H9 (cell line): ENCODE measurements around the gene NUBPL. TPM values are rescaled to one million over a fixed set of nuclear protein-coding genes. Genes with fewer than 3 reads are reported as not detected.

Source experiments
- DNase-seq: peaks from one replicate; pipeline ENCODE4 v3.0.0-alpha.2; 2017
- H2AFZ ChIP-seq: one replicate; pipeline ENCODE4 v1.6.1; 2013; ENCODE audit warnings: mild to moderate bottlenecking, low read length, control low read depth, moderate library complexity
- H2AK5ac ChIP-seq: 2 replicates; pipeline ENCODE4 v1.6.1; 2013; ENCODE audit warnings: low read length, control low read depth, mixed read lengths; ENCODE audit not compliant: insufficient read length
- H2BK120ac ChIP-seq: one replicate; pipeline ENCODE4 v1.6.1; 2013; ENCODE audit warnings: low read depth, mild to moderate bottlenecking, low read length, control low read depth, inconsistent platforms; ENCODE audit not compliant: poor library complexity, severe bottlenecking
- H2BK12ac ChIP-seq: 2 replicates; pipeline ENCODE4 v1.6.1; 2013; ENCODE audit warnings: low read length, control low read depth, mixed read lengths, low read depth; ENCODE audit not compliant: insufficient read length
- H2BK15ac ChIP-seq: 2 replicates; pipeline ENCODE4 v1.6.1; 2013; ENCODE audit warnings: low read depth, low read length, control low read depth
- H2BK20ac ChIP-seq: one replicate; pipeline ENCODE4 v1.6.1; 2013; ENCODE audit warnings: low read depth, mild to moderate bottlenecking, low read length, control low read depth, inconsistent platforms; ENCODE audit not compliant: poor library complexity, severe bottlenecking
- H2BK5ac ChIP-seq: 2 replicates; pipeline ENCODE4 v1.6.1; 2013; ENCODE audit warnings: low read length, control low read depth, mixed read lengths; ENCODE audit not compliant: insufficient read length
- H3K14ac ChIP-seq: 2 replicates; pipeline ENCODE4 v1.6.1; 2013; ENCODE audit warnings: low read length, control low read depth; ENCODE audit not compliant: insufficient read depth
- H3K18ac ChIP-seq: 2 replicates; pipeline ENCODE4 v1.6.1; 2013; ENCODE audit warnings: low read depth, mild to moderate bottlenecking, mixed read lengths, low read length, control low read depth; ENCODE audit not compliant: insufficient read length
- H3K23ac ChIP-seq: 2 replicates; pipeline ENCODE4 v1.6.1; 2013; ENCODE audit warnings: low read length, control low read depth, mixed read lengths, low read depth; ENCODE audit not compliant: insufficient read length
- H3K23me2 ChIP-seq: 2 replicates; pipeline ENCODE4 v1.6.1; 2013; ENCODE audit warnings: low read depth, mild to moderate bottlenecking, mixed read lengths, low read length, control low read depth; ENCODE audit not compliant: insufficient read length, poor library complexity, severe bottlenecking
- H3K27ac ChIP-seq: 2 replicates; pipeline ENCODE4 v1.5.1; 2013; ENCODE audit warnings: low read length, control low read depth, mixed read lengths, low read depth; ENCODE audit not compliant: insufficient read length
- H3K27me3 ChIP-seq: 2 replicates; pipeline ENCODE4 v1.6.1; 2013; ENCODE audit warnings: low read length, control low read depth, inconsistent platforms; ENCODE audit not compliant: insufficient read depth
- H3K4ac ChIP-seq: 2 replicates; pipeline ENCODE4 v1.6.1; 2013; ENCODE audit warnings: low read depth, mild to moderate bottlenecking, control low read depth, inconsistent platforms, low read length, moderate library complexity
- H3K4me1 ChIP-seq: 2 replicates; pipeline ENCODE4 v1.6.1; 2013; ENCODE audit warnings: low read length, control low read depth, inconsistent platforms; ENCODE audit not compliant: insufficient read depth
- H3K4me2 ChIP-seq: 2 replicates; pipeline ENCODE4 v1.6.1; 2013; ENCODE audit warnings: low read length, control low read depth, mixed read lengths; ENCODE audit not compliant: insufficient read length, insufficient read depth
- H3K56ac ChIP-seq: 2 replicates; pipeline ENCODE4 v1.6.1; 2013; ENCODE audit warnings: low read depth, mild to moderate bottlenecking, mixed read lengths, low read length, control low read depth; ENCODE audit not compliant: insufficient read length
- H3K79me1 ChIP-seq: 2 replicates; pipeline ENCODE4 v1.6.1; 2013; ENCODE audit warnings: low read depth, mild to moderate bottlenecking, moderate library complexity, low read length, control low read depth, inconsistent platforms; ENCODE audit not compliant: insufficient read depth, poor library complexity, severe bottlenecking
- H3K79me2 ChIP-seq: 2 replicates; pipeline ENCODE4 v1.6.1; 2013; ENCODE audit warnings: low read length, control low read depth, inconsistent platforms; ENCODE audit not compliant: insufficient read depth
- H3K9ac ChIP-seq: 2 replicates; pipeline ENCODE4 v1.6.1; 2013; ENCODE audit warnings: low read length, control low read depth, mixed read lengths; ENCODE audit not compliant: insufficient read length; ENCODE audit errors: extremely low read depth
- H3K9me3 ChIP-seq: one replicate; pipeline ENCODE4 v1.6.1; 2013; ENCODE audit warnings: low read depth, low read length, inconsistent platforms; ENCODE audit not compliant: control insufficient read depth
- H3T11ph ChIP-seq: one replicate; pipeline ENCODE4 v1.6.1; 2013; ENCODE audit warnings: mild to moderate bottlenecking, low read length, control low read depth, inconsistent platforms
- H4K20me1 ChIP-seq: one replicate; pipeline ENCODE4 v1.6.1; 2013; ENCODE audit not compliant: control insufficient read depth, insufficient read length, insufficient read depth
- H4K5ac ChIP-seq: 2 replicates; pipeline ENCODE4 v1.6.1; 2013; ENCODE audit warnings: low read depth, mild to moderate bottlenecking, mixed read lengths, low read length, control low read depth; ENCODE audit not compliant: insufficient read length
- H4K8ac ChIP-seq: replicated peaks from 2 replicates; pipeline ENCODE4 v1.6.1; 2013; ENCODE audit warnings: low read length, control low read depth, mixed read lengths, low read depth; ENCODE audit not compliant: insufficient read length
- H4K91ac ChIP-seq: 2 replicates; pipeline ENCODE4 v1.6.1; 2013; ENCODE audit warnings: low read depth, mild to moderate bottlenecking, moderate library complexity, mixed read lengths, low read length, control low read depth; ENCODE audit not compliant: insufficient read length
- H3K27ac Mint-ChIP-seq, 3 experiments: 2 replicates in 2 of 3; 3 replicates in 1 of 3; pipeline ENCODE4 v1.8.0; 2020 to 2021; ENCODE audit warnings: mixed read lengths in 3 of 3, mild to moderate bottlenecking in 1 of 3, moderate library complexity in 1 of 3
- H3K27me3 Mint-ChIP-seq: 2 replicates; pipeline ENCODE4 v1.8.0; 2021; ENCODE audit warnings: low read depth, mild to moderate bottlenecking, moderate library complexity, mixed read lengths
- H3K36me3 Mint-ChIP-seq, 3 experiments: 2 replicates in 2 of 3; 3 replicates in 1 of 3; pipeline ENCODE4 v1.8.0; 2020 to 2021; ENCODE audit warnings: low read depth in 3 of 3, mixed read lengths in 3 of 3; ENCODE audit not compliant: insufficient read depth in 1 of 3
- H3K4me1 Mint-ChIP-seq, 2 experiments: 2 replicates each; pipeline ENCODE4 v1.8.0; 2020; ENCODE audit warnings: mixed read lengths in 2 of 2
- H3K4me3 Mint-ChIP-seq, 2 experiments: 2 replicates in 1 of 2; 3 replicates in 1 of 2; pipeline ENCODE4 v1.8.0; 2020 to 2021; ENCODE audit warnings: mild to moderate bottlenecking in 2 of 2, mixed read lengths in 2 of 2, moderate library complexity in 1 of 2
- H3K9me3 Mint-ChIP-seq, 2 experiments: 2 replicates in 1 of 2; 3 replicates in 1 of 2; pipeline ENCODE4 v1.8.0; 2020; ENCODE audit warnings: mild to moderate bottlenecking in 2 of 2, mixed read lengths in 2 of 2, moderate library complexity in 1 of 2
- WGBS: extraction: QIAGEN DNeasy Blood & Tissue Kit; methylation state at CpG from one replicate; pipeline ENCODE4 v1.1.7; 2013; ENCODE audit warnings: missing lambda C conversion rate, low lambda C conversion rate, mixed read lengths; ENCODE audit not compliant: insufficient read length; ENCODE audit errors: extremely low coverage; 5-methylcytosine and 5-hydroxymethylcytosine counted together
- total RNA-seq: library from RNA; stranded (reverse); gene quantifications from 2 replicates; pipeline ENCODE4 v1.2.1, GENCODE V29; 2021
- TF ChIP-seq, protein P1 (sequence below): fragments of 200-600 bp; sonication (generic); conservative IDR thresholded peaks from 3 replicates; pipeline ENCODE4 v1.8.0; 2021; ENCODE audit warnings: antibody characterized with exemption, mild to moderate bottlenecking

NUBPL gene
- total RNA-seq, 1 experiment from 2014 or later = 14.8 TPM

- Mint-ChIP-seq H3K4me1 (no peaks in the 10 kb centered on the region), H3K27ac (no peak overlapping the region), H3K36me3 (no peaks in the 10 kb centered on the region), H3K4me3 (no peak overlapping the region), H3K27me3 (no peaks in the 10 kb centered on the region), H3K9me3 (no peaks in the 10 kb centered on the region; a peak in 1 of 5 replicates)
- H4K91ac ChIP-seq = no peak overlapping the region
- H3K27ac ChIP-seq = no peak overlapping the region
- no peak overlapping the region for H3K4ac ChIP-seq
- no peak overlapping the region for H3T11ph ChIP-seq
- no peak overlapping the region for H2AFZ ChIP-seq
- no peak overlapping the region for H4K5ac ChIP-seq
- H3K23ac ChIP-seq = no peak overlapping the region
- no peak overlapping the region for H2BK120ac ChIP-seq
- H3K4me2 ChIP-seq = no peak overlapping the region
- H2BK5ac ChIP-seq = no peak overlapping the region
- H3K4me1 ChIP-seq = no peaks in the 10 kb centered on the region
- no peak for DNase-seq
- no peak overlapping the region for H2BK12ac ChIP-seq
- no CpG with 5 or more reads among the region's 6 CpGs for WGBS
- H4K8ac ChIP-seq = no peak overlapping the region
- no peak overlapping the region for H2BK15ac ChIP-seq
- no peak overlapping the region for H3K56ac ChIP-seq
- H3K27me3 ChIP-seq = no peaks in the 10 kb centered on the region
- no peak overlapping the region for H2BK20ac ChIP-seq
- H3K79me1 ChIP-seq = no peaks in the 10 kb centered on the region
- H3K18ac ChIP-seq = no peak overlapping the region
- H3K79me2 ChIP-seq = no peaks in the 10 kb centered on the region
- H2AK5ac ChIP-seq = no peak overlapping the region
- no peaks in the 10 kb centered on the region for H3K23me2 ChIP-seq
- TF ChIP-seq, protein P1, sequence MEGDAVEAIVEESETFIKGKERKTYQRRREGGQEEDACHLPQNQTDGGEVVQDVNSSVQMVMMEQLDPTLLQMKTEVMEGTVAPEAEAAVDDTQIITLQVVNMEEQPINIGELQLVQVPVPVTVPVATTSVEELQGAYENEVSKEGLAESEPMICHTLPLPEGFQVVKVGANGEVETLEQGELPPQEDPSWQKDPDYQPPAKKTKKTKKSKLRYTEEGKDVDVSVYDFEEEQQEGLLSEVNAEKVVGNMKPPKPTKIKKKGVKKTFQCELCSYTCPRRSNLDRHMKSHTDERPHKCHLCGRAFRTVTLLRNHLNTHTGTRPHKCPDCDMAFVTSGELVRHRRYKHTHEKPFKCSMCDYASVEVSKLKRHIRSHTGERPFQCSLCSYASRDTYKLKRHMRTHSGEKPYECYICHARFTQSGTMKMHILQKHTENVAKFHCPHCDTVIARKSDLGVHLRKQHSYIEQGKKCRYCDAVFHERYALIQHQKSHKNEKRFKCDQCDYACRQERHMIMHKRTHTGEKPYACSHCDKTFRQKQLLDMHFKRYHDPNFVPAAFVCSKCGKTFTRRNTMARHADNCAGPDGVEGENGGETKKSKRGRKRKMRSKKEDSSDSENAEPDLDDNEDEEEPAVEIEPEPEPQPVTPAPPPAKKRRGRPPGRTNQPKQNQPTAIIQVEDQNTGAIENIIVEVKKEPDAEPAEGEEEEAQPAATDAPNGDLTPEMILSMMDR = no peak
- H3K14ac ChIP-seq = no peak overlapping the region
- no peak overlapping the region for H3K9ac ChIP-seq
- no peaks in the 10 kb centered on the region for H3K9me3 ChIP-seq
- no peaks in the 10 kb centered on the region for H4K20me1 ChIP-seq
Observed at GRCh38 chr14:31902945-31903646, 341.9 kb downstream of the NUBPL start.
